ENCODE results near the gene SURF6. TPM values are rescaled to one million over a fixed set of nuclear protein-coding genes. Genes with fewer than 3 reads are reported as not detected.

SURF6 gene
- total and polyA plus RNA-seq, 2 experiments from 2014 or later: 20.2 to 24.3 TPM

DNA sequence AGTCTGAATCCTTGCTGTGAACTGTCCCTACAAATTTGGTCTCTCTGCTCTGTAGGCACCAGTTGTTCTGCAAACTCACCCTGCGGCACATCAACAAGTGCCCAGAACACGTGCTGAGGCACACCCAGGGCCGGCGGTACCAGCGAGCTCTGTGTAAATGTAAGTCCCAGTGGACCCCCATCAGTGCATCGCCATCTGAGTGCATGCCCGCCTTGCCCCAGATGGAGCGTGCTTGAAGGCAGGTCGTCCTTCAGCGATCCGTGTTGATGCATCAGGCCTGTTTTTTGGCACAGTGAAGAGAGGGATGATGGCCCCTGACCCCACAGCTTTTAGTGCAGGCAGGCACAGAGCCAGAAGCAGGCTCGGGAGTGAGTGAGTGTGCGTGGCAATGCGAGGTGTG, 21.7 kb upstream of the SURF6 start:
- Histone ChIP-seq H3K36me3 (replicated peaks; ENCODE audit: insufficient read depth, low read depth) (no peaks in the 10 kb centered on the region), H3K4me1 (ENCODE audit: insufficient read depth) (peaks cover 21% of the 10 kb centered on the region), H3K79me2 (peaks cover 54% of the 10 kb centered on the region), H2AFZ (no peak overlapping the region), H3K27ac (no peak overlapping the region), H3K27me3 (no peaks in the 10 kb centered on the region), H3K9me2 (replicated peaks; ENCODE audit: insufficient read depth) (no peaks in the 10 kb centered on the region), H3K9me3 (ENCODE audit: low read depth) (no peaks in the 10 kb centered on the region), H3K4me3 (no peak overlapping the region), H4K20me1 (ENCODE audit: insufficient read depth, poor library complexity, severe bottlenecking) (peaks cover 16% of the 10 kb centered on the region), H3K4me2 (peak overlapping the region; percentile 100)
- DNase-seq (ENCODE audit: low spot score): no peak
- TF ChIP-seq EZH2 (IDR thresholded peaks at IDR 0.05; ENCODE audit: borderline replicate concordance) (no peak), EZH2phosphoT487 (IDR thresholded peaks at IDR 0.05; ENCODE audit: low read depth, severe bottlenecking, unreplicated experiment) (no peak)
- 94% methylated on average over 12 of the region's 14 CpGs for WGBS (ENCODE audit: low lambda C conversion rate, missing lambda C conversion rate)

DNA sequence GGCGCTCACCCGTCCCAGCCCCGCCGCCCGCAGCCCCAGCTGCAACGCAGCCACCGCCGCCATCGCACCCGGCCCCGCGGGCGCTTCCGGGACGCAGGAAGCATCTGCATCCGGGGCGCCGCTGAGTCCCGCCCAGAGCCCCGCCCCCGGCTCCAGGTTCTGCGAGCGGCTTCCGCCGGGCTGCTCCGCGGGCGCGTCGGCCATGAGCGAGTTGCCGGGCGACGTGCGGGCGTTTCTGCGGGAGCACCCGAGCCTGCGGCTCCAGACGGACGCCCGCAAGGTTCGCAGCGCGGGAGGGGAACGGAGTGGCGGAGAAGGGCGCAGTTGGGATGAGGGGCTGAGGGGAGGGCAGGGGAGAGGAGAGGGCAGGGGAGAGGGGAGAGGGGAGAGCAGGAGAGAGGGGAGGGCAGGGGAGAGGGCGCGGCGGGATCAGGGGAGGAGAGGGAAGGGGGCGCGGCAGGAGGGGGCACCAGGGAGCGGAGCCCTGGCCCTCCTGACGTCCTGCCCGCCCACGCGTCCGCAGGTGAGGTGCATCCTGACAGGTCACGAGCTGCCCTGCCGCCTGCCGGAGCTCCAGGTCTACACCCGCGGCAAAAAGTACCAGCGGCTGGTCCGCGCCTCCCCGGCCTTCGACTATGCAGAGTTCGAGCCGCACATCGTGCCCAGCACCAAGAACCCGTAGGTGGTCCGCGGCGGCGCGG, 20.6 kb upstream of the SURF6 start, which contains the start of the genes SURF1 and SURF2:
TSS of gene SURF1 (minus strand) at position 97 of the 701 bp plus-strand sequence. CDS start at position 63, 34 bp downstream.
TSS of gene SURF2 (plus strand) at position 160 of the 701 bp plus-strand sequence. CDS start at position 203, 43 bp downstream.
- no peaks in the 10 kb centered on the region for H3K9me3 ChIP-seq (ENCODE audit: low read depth)
- TF ChIP-seq EZH2phosphoT487 (IDR thresholded peaks at IDR 0.05; ENCODE audit: low read depth, severe bottlenecking, unreplicated experiment) (no peak), EZH2 (IDR thresholded peaks at IDR 0.05; ENCODE audit: borderline replicate concordance) (no peak)
- TF ChIP-seq, protein P1, sequence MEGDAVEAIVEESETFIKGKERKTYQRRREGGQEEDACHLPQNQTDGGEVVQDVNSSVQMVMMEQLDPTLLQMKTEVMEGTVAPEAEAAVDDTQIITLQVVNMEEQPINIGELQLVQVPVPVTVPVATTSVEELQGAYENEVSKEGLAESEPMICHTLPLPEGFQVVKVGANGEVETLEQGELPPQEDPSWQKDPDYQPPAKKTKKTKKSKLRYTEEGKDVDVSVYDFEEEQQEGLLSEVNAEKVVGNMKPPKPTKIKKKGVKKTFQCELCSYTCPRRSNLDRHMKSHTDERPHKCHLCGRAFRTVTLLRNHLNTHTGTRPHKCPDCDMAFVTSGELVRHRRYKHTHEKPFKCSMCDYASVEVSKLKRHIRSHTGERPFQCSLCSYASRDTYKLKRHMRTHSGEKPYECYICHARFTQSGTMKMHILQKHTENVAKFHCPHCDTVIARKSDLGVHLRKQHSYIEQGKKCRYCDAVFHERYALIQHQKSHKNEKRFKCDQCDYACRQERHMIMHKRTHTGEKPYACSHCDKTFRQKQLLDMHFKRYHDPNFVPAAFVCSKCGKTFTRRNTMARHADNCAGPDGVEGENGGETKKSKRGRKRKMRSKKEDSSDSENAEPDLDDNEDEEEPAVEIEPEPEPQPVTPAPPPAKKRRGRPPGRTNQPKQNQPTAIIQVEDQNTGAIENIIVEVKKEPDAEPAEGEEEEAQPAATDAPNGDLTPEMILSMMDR (IDR thresholded peaks at IDR 0.05; ENCODE audit: poor library complexity): no peak
- no peaks in the 10 kb centered on the region for H3K9me2 ChIP-seq (replicated peaks; ENCODE audit: insufficient read depth)
- 2% methylated on average over 36 of the region's 78 CpGs for WGBS (ENCODE audit: low lambda C conversion rate, missing lambda C conversion rate)
- no peaks in the 10 kb centered on the region for H3K36me3 ChIP-seq (replicated peaks; ENCODE audit: insufficient read depth, low read depth)
- DNase-seq (ENCODE audit: low spot score): peak; percentile 96
- peak within 1 kb of the TSS; percentile 80 for H3K27ac ChIP-seq
- H3K79me2 ChIP-seq: peaks cover 45% of the 10 kb centered on the region
- peaks cover 21% of the 10 kb centered on the region for H3K4me1 ChIP-seq (ENCODE audit: insufficient read depth)
- H3K27me3 ChIP-seq: no peaks in the 10 kb centered on the region
- peak within 1 kb of the TSS; percentile 95 for H3K4me3 ChIP-seq
- peak within 1 kb of the TSS; percentile 100 for H3K4me2 ChIP-seq
- peaks cover 10% of the 10 kb centered on the region for H4K20me1 ChIP-seq (ENCODE audit: insufficient read depth, poor library complexity, severe bottlenecking)
- peak within 1 kb of the TSS; percentile 9 for H2AFZ ChIP-seq

DNA sequence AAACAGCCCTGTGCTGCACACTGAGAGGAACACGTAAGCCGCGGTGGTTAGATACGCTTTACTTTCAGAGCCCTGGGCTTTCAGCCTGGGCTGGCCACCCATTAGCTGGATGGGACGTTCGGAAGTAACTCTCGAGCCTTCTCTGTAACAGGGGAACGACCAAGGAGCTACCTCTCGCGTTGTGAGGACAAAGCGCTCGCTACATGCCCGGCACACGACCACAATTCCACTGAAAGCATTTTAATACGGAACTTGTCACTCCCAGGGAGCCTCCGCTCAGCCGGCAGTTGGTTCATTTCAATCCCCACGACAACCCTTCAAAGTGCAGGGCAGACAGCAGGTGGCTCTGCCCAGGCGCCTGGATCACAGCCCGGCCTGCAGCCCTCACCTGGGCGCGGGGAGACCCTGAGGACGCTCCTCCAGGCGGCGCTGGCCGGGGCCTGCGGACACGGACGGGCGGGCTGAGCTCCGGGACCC, 19.9 kb upstream of the SURF6 start:
- Histone ChIP-seq H3K27me3 (no peaks in the 10 kb centered on the region), H4K20me1 (ENCODE audit: insufficient read depth, poor library complexity, severe bottlenecking) (peaks cover 4% of the 10 kb centered on the region), H3K27ac (peak overlapping the region; percentile 68), H3K4me3 (peak overlapping the region; percentile 95), H3K4me1 (ENCODE audit: insufficient read depth) (peaks cover 18% of the 10 kb centered on the region), H3K36me3 (replicated peaks; ENCODE audit: insufficient read depth, low read depth) (no peaks in the 10 kb centered on the region), H2AFZ (peak overlapping the region; percentile 9), H3K79me2 (peaks cover 39% of the 10 kb centered on the region), H3K4me2 (peak overlapping the region; percentile 97), H3K9me2 (replicated peaks; ENCODE audit: insufficient read depth) (no peaks in the 10 kb centered on the region), H3K9me3 (ENCODE audit: low read depth) (no peaks in the 10 kb centered on the region)
- no peak for DNase-seq (ENCODE audit: low spot score)
- TF ChIP-seq, protein P1 (IDR thresholded peaks at IDR 0.05; ENCODE audit: poor library complexity): peak; percentile 8
- no peak for TF ChIP-seq EZH2phosphoT487 (IDR thresholded peaks at IDR 0.05; ENCODE audit: low read depth, severe bottlenecking, unreplicated experiment)
- 2% methylated on average over 31 of the region's 31 CpGs for WGBS (ENCODE audit: low lambda C conversion rate, missing lambda C conversion rate)

DNA sequence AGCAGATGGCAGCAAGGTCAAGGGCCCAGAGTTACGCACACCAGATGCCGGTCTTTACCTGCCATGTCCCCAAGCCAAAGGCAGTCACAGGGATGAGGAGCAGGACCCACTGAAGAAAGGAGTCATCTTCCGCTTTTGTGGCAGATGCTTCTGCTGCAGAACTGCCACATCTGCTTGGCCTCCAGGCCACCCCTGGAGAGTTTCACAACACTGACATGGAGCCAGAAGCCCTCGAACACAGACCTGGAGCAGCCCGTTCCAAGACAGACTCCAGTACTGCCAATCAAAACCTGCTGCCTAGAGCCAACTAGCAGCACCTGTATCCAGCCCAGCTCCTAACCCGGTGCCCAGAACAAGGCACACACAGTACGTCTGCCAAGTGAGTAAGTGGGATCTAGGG, 18.8 kb upstream of the SURF6 start:
- Histone ChIP-seq H2AFZ (no peak overlapping the region), H3K27ac (peak overlapping the region; percentile 68), H3K4me1 (ENCODE audit: insufficient read depth) (peaks cover 19% of the 10 kb centered on the region), H3K79me2 (peaks cover 48% of the 10 kb centered on the region), H3K4me2 (peak overlapping the region; percentile 97), H4K20me1 (ENCODE audit: insufficient read depth, poor library complexity, severe bottlenecking) (peaks cover 8% of the 10 kb centered on the region), H3K9me2 (replicated peaks; ENCODE audit: insufficient read depth) (no peaks in the 10 kb centered on the region), H3K4me3 (no peak overlapping the region), H3K9me3 (ENCODE audit: low read depth) (no peaks in the 10 kb centered on the region), H3K36me3 (replicated peaks; ENCODE audit: insufficient read depth, low read depth) (peaks cover 2% of the 10 kb centered on the region), H3K27me3 (no peaks in the 10 kb centered on the region)
- WGBS (ENCODE audit: low lambda C conversion rate, missing lambda C conversion rate): 85% methylated on average over 7 of the region's 7 CpGs
- DNase-seq (ENCODE audit: low spot score): no peak
- no peak for TF ChIP-seq EZH2 (IDR thresholded peaks at IDR 0.05; ENCODE audit: borderline replicate concordance)
